ENCODE measurements around the gene FCHO2. TPM values are rescaled to one million over a fixed set of nuclear protein-coding genes. Genes with fewer than 3 reads are reported as not detected.

The FCHO2 gene
- 10 to 100 TPM; 24.9 to 37.5 (median 30.7) TPM for total RNA-seq

- Histone ChIP-seq H3K27ac (peak within 1 kb of the TSS; percentile 86 to 99 (median 97)), H3K36me3 (no peaks in the 10 kb centered on the region), H3K27me3 (no peaks in the 10 kb centered on the region), H3K4me1 (peaks cover 0 to 51% (median 18%) of the 10 kb centered on the region in 4 donors), H3K9me3 (no peaks in the 10 kb centered on the region), H3K4me3 (peak within 1 kb of the TSS; percentile 65 to 93 (median 84))
- DNase-seq (ENCODE audit: low spot score in 2 of 2), result peak; percentile 98 to 99
- TF ChIP-seq POLR2A (IDR thresholded peaks at IDR 0.05) (peak; percentile 76 to 84), EP300 (IDR thresholded peaks at IDR 0.05) (peak in 1 of 2 donors; percentile 91), CTCF (IDR thresholded peaks at IDR 0.05) (peak; percentile 90 to 99 (median 97))
- 1% methylated on average over 35 to 45 of the region's 64 CpGs for WGBS, 2 donors
These were observed at the start of gene FCHO2 for GRCh38 chr5:72955768-72956323. Gene FCHO2 (plus strand): TSS chr5:72956041. CDS start chr5:72956097, 56 bp downstream.

- Histone ChIP-seq H3K4me3 (no peak overlapping the region), H3K27ac (no peak overlapping the region), H3K27me3 (no peaks in the 10 kb centered on the region), H3K9me3 (no peaks in the 10 kb centered on the region), H3K36me3 (peaks cover 3 to 76% (median 24%) of the 10 kb centered on the region in 3 donors), H3K4me1 (no peaks in the 10 kb centered on the region)
- DNase-seq (ENCODE audit: low spot score in 2 of 2), result no peak
- TF ChIP-seq CTCF (IDR thresholded peaks at IDR 0.05) (no peak), POLR2A (IDR thresholded peaks at IDR 0.05) (no peak), EP300 (IDR thresholded peaks at IDR 0.05) (no peak)
These were observed 49.0 kb upstream of the FCHO2 start for GRCh38 chr5:72906806-72907205.

- no peaks in the 10 kb centered on the region for H3K4me1 ChIP-seq
- no peak overlapping the region for H3K27ac ChIP-seq
- H3K9me3 ChIP-seq, result no peaks in the 10 kb centered on the region
- DNase-seq (ENCODE audit: low spot score in 2 of 2), result no peak
- peaks cover 3 to 59% (median 24%) of the 10 kb centered on the region in 3 donors for H3K36me3 ChIP-seq
- H3K4me3 ChIP-seq, result no peak overlapping the region
- H3K27me3 ChIP-seq, result no peaks in the 10 kb centered on the region
- no peak for TF ChIP-seq CTCF (IDR thresholded peaks at IDR 0.05)
- no peak for TF ChIP-seq EP300 (IDR thresholded peaks at IDR 0.05)
- TF ChIP-seq POLR2A (IDR thresholded peaks at IDR 0.05), result no peak
- WGBS, 2 donors, result 48 to 50% methylated on average over 6 of the region's 6 CpGs
These were observed 47.2 kb upstream of the FCHO2 start for GRCh38 chr5:72908664-72909063.

- 88 to 98% methylated on average over 1 of the region's 1 CpG for WGBS, 2 donors
- Histone ChIP-seq H3K4me1 (no peaks in the 10 kb centered on the region), H3K4me3 (no peak overlapping the region), H3K36me3 (no peaks in the 10 kb centered on the region), H3K27me3 (no peaks in the 10 kb centered on the region), H3K27ac (no peak overlapping the region), H3K9me3 (no peaks in the 10 kb centered on the region)
- no peak for DNase-seq (ENCODE audit: low spot score in 2 of 2)
- no peak for TF ChIP-seq POLR2A (IDR thresholded peaks at IDR 0.05)
- no peak for TF ChIP-seq EP300 (IDR thresholded peaks at IDR 0.05)
- TF ChIP-seq CTCF (IDR thresholded peaks at IDR 0.05), result no peak
These were observed 38.5 kb upstream of the FCHO2 start for GRCh38 chr5:72917371-72917776.

- H3K4me3 ChIP-seq, result no peak overlapping the region
- H3K4me1 ChIP-seq, result no peaks in the 10 kb centered on the region
- H3K9me3 ChIP-seq, result no peaks in the 10 kb centered on the region
- no peaks in the 10 kb centered on the region for H3K27me3 ChIP-seq
- no peak overlapping the region for H3K27ac ChIP-seq
- no peaks in the 10 kb centered on the region for H3K36me3 ChIP-seq
- WGBS, 2 donors, result 18 to 22% methylated on average over 4 of the region's 4 CpGs
- no peak for DNase-seq (ENCODE audit: low spot score in 2 of 2)
- TF ChIP-seq POLR2A (IDR thresholded peaks at IDR 0.05) (no peak), CTCF (IDR thresholded peaks at IDR 0.05) (peak in 1 of 5 experiments; percentile 16)
These were observed 34.9 kb upstream of the FCHO2 start for GRCh38 chr5:72920690-72921502.

Measured in tibial nerve (tissue), 4 donors.